Gastroesophageal sphincter (tissue), 3 donors: ENCODE data around the gene PLAAT2.

Experiments used
- CTCF ChIP-seq, 4 experiments: fragments of 200-600 bp in 2 of 4; fragments of 450-650 bp in 2 of 4; sonication (generic) in 1 of 4; IDR thresholded peaks; one replicate each; pipeline ENCODE4 v1.5.1; 2017 to 2019; ENCODE audit warnings: antibody characterized with exemption in 4 of 4, mild to moderate bottlenecking in 2 of 4, moderate library complexity in 2 of 4
- POLR2AphosphoS5 ChIP-seq: sonication (generic); formaldehyde crosslinking; IDR thresholded peaks from one replicate; pipeline ENCODE4 v1.6.1; 2017; ENCODE audit warnings: antibody characterized with exemption

- TF ChIP-seq CTCF (IDR thresholded peaks at IDR 0.05) (no peak), POLR2AphosphoS5 (no peak)
Observed at GRCh38 chr11:63612181-63612580, 49.0 kb upstream of the PLAAT2 start.
